ENCODE measurements around the gene NXPE1. TPM values are rescaled to one million over a fixed set of nuclear protein-coding genes. Genes with fewer than 3 reads are reported as not detected.

NXPE1 gene
- polyA plus RNA-seq, 2 of the 4 experiments (the other 2 are of a cell fraction) = not detected

GRCh38 chr11:114479331-114479730, 80.3 kb downstream of the NXPE1 start:
- H3K27ac ChIP-seq = no peak overlapping the region
- TF ChIP-seq RAD21 (conservative IDR thresholded peaks at IDR 0.05 in 1 of 2, IDR thresholded peaks at IDR 0.05 in 1 of 2) (no peak), EP300 (IDR thresholded peaks at IDR 0.05) (no peak), JUN (IDR thresholded peaks at IDR 0.05) (no peak), SMC3 (IDR thresholded peaks at IDR 0.05) (no peak), HEYL (CRISPR knock-in tag; IDR thresholded peaks at IDR 0.05) (no peak), ZC3H11A (IDR thresholded peaks at IDR 0.05) (no peak), POLR2AphosphoS2 (conservative IDR thresholded peaks at IDR 0.05; ENCODE audit: low read length) (no peak), CBX2 (IDR thresholded peaks at IDR 0.05; ENCODE audit: borderline replicate concordance, low read depth) (no peak), KDM5A (IDR thresholded peaks at IDR 0.05) (no peak), CTCF (IDR thresholded peaks at IDR 0.05) (no peak), ESRRA (IDR thresholded peaks at IDR 0.05; ENCODE audit: borderline replicate concordance, low read length) (no peak), GATA3 (IDR thresholded peaks at IDR 0.05; ENCODE audit: borderline replicate concordance) (no peak)
- FAIRE-seq (no peak), DNase-seq (ENCODE audit: low read depth in 1 of 2, low spot score in 1 of 2) (no peak), ATAC-seq (no peak)
- ChIA-PET CTCF (interaction anchor here (0.7 kb wide), 1 partner anchor 28 kb away, joined by 3 read pairs; no protein-coding TSS in a partner anchor), POLR2A (no interaction called here)
- WGBS (ENCODE audit: missing lambda C conversion rate) = 0% methylated on average over 1 of the region's 1 CpG
- no peak overlapping the region for H3K4me3 ChIP-seq
- H3K4me1 ChIP-seq = no peaks in the 10 kb centered on the region
- no peaks in the 10 kb centered on the region for H3K9me3 ChIP-seq
- no peak overlapping the region for H3K4me2 ChIP-seq

GRCh38 chr11:114478768-114479167, 80.9 kb downstream of the NXPE1 start:
- Histone ChIP-seq H3K27ac (no peak overlapping the region), H3K9me3 (no peaks in the 10 kb centered on the region), H3K4me3 (no peak overlapping the region), H3K4me2 (no peak overlapping the region), H3K4me1 (no peaks in the 10 kb centered on the region)
- ChIA-PET POLR2A (no interaction called here), CTCF (no interaction called here)
- no peak for FAIRE-seq
- TF ChIP-seq MAX (IDR thresholded peaks at IDR 0.05) = no peak
- no peak for TF ChIP-seq NR3C1 (IDR thresholded peaks at IDR 0.05)
- no peak for TF ChIP-seq HMGXB4 (CRISPR knock-in tag; IDR thresholded peaks at IDR 0.05; ENCODE audit: borderline replicate concordance)
- TF ChIP-seq MYC (IDR thresholded peaks at IDR 0.05; ENCODE audit: borderline replicate concordance, low read length) = no peak
- no peak for TF ChIP-seq CEBPB (IDR thresholded peaks at IDR 0.05)
- no peak for TF ChIP-seq EHF (CRISPR knock-in tag; IDR thresholded peaks at IDR 0.05)
- no peak for TF ChIP-seq FOXS1 (CRISPR knock-in tag; IDR thresholded peaks at IDR 0.05)
- TF ChIP-seq NFE2L2 (conservative IDR thresholded peaks at IDR 0.05; ENCODE audit: low read length) = no peak
- no peak for TF ChIP-seq FOSL2 (IDR thresholded peaks at IDR 0.05)
- TF ChIP-seq FOSL2 (CRISPR knock-in tag; IDR thresholded peaks at IDR 0.05) = no peak
- no peak for TF ChIP-seq ELK1 (IDR thresholded peaks at IDR 0.05; ENCODE audit: low read depth, low read length)
- no peak for TF ChIP-seq HDAC2 (IDR thresholded peaks at IDR 0.05)
- TF ChIP-seq ESRRA (IDR thresholded peaks at IDR 0.05; ENCODE audit: borderline replicate concordance, low read length) = no peak
- TF ChIP-seq HEYL (CRISPR knock-in tag; IDR thresholded peaks at IDR 0.05) = no peak
- no peak for TF ChIP-seq ATOH8 (CRISPR knock-in tag; IDR thresholded peaks at IDR 0.05; ENCODE audit: low read depth)
- no peak for TF ChIP-seq CBX2 (IDR thresholded peaks at IDR 0.05; ENCODE audit: borderline replicate concordance, low read depth)
- TF ChIP-seq KDM1A (IDR thresholded peaks at IDR 0.05; ENCODE audit: low read depth) = no peak
- TF ChIP-seq ZFP36 (IDR thresholded peaks at IDR 0.05; ENCODE audit: borderline replicate concordance, partially characterized antibody) = no peak
- no peak for TF ChIP-seq EHMT2 (IDR thresholded peaks at IDR 0.05; ENCODE audit: low read depth)
- no peak for ATAC-seq
- WGBS (ENCODE audit: missing lambda C conversion rate) = 76% methylated on average over 4 of the region's 4 CpGs
- DNase-seq (ENCODE audit: low read depth in 1 of 2, low spot score in 1 of 2) = no peak
